Neural cell (in vitro differentiated cells): ENCODE data around the gene ELMO1. TPM values are rescaled to one million over a fixed set of nuclear protein-coding genes. Genes with fewer than 3 reads are reported as not detected.

Source experiments
- H2AFZ ChIP-seq: fragments of 200-600, 300-800 bp; sonication (generic), shearing (Covaris generic); 2 replicates; pipeline ENCODE4 v1.6.0; 2014; ENCODE audit warnings: low read depth, mild to moderate bottlenecking, antibody characterized with exemption, low read length, moderate library complexity
- H3F3A ChIP-seq: fragments of 200-600 bp; shearing (Covaris generic); 2 replicates; pipeline ENCODE4 v1.6.1; 2016; ENCODE audit warnings: mild to moderate bottlenecking, moderate library complexity, mixed read lengths, antibody characterized with exemption, low read length; ENCODE audit not compliant: insufficient read depth, poor library complexity, severe bottlenecking
- H3K27ac ChIP-seq: fragments of 200-600, 300-800 bp; sonication (generic), shearing (Covaris generic); 2 replicates; pipeline ENCODE4 v1.5.1; 2014; ENCODE audit warnings: mild to moderate bottlenecking, low read length, moderate library complexity
- H3K27me3 ChIP-seq: fragments of 300-800, 200-600 bp; sonication (generic), shearing (Covaris generic); 2 replicates; pipeline ENCODE4 v1.6.0; 2014; ENCODE audit warnings: mild to moderate bottlenecking, low read depth, low read length, moderate library complexity; ENCODE audit not compliant: insufficient read depth
- H3K36me3 ChIP-seq: fragments of 300-800, 200-600 bp; sonication (generic), shearing (Covaris generic); 2 replicates; pipeline ENCODE4 v1.5.1; 2014; ENCODE audit warnings: mild to moderate bottlenecking, antibody characterized with exemption, low read length, moderate library complexity; ENCODE audit not compliant: insufficient read depth
- H3K4me2 ChIP-seq: fragments of 300-800, 200-600 bp; sonication (generic), shearing (Covaris generic); 2 replicates; pipeline ENCODE4 v1.6.0; 2014; ENCODE audit warnings: mild to moderate bottlenecking, low read length
- H3K4me3 ChIP-seq: fragments of 300-800, 200-600 bp; sonication (generic), shearing (Covaris generic); 2 replicates; pipeline ENCODE4 v1.5.1; 2014; ENCODE audit warnings: mild to moderate bottlenecking, low read length, moderate library complexity
- H3K79me2 ChIP-seq: fragments of 200-600 bp; shearing (Covaris generic); replicated peaks from 2 replicates; pipeline ENCODE4 v1.6.0; 2014; ENCODE audit warnings: mild to moderate bottlenecking, low read length, moderate library complexity; ENCODE audit not compliant: insufficient read depth
- H3K9ac ChIP-seq: fragments of 300-800, 200-600 bp; sonication (generic), shearing (Covaris generic); 2 replicates; pipeline ENCODE4 v1.6.1; 2016; ENCODE audit warnings: mild to moderate bottlenecking, low read length, mixed read lengths
- H3K9me2 ChIP-seq: fragments of 200-600 bp; shearing (Covaris generic); 2 replicates; pipeline ENCODE4 v1.6.1; 2016; ENCODE audit warnings: mild to moderate bottlenecking, low read length, mixed read lengths; ENCODE audit not compliant: insufficient read depth
- H3K9me3 ChIP-seq: fragments of 200-600, 300-800 bp; sonication (generic), shearing (Covaris generic); 2 replicates; pipeline ENCODE4 v1.6.1; 2016; ENCODE audit warnings: mild to moderate bottlenecking, mixed run types, low read length, moderate library complexity, mixed read lengths
- H4K20me1 ChIP-seq: fragments of 200-600 bp; shearing (Covaris generic); 2 replicates; pipeline ENCODE4 v1.6.1; 2016; ENCODE audit warnings: mild to moderate bottlenecking, mixed run types; ENCODE audit not compliant: insufficient read depth
- CTCF ChIP-seq: fragments of 450-650 bp; IDR thresholded peaks from 2 replicates; pipeline ENCODE4 v1.5.1; 2014; ENCODE audit warnings: antibody characterized with exemption, mild to moderate bottlenecking, moderate library complexity; ENCODE audit not compliant: poor library complexity, severe bottlenecking
- EP300 ChIP-seq: fragments of 450-650 bp; conservative IDR thresholded peaks from 2 replicates; pipeline ENCODE4 v1.6.1; 2014; ENCODE audit warnings: antibody characterized with exemption, mild to moderate bottlenecking, moderate library complexity; ENCODE audit not compliant: poor library complexity, severe bottlenecking
- EZH2 ChIP-seq: fragments of 200-600, 300-800 bp; shearing (Covaris generic), sonication (generic); IDR thresholded peaks from 2 replicates; pipeline ENCODE4 v1.6.1; 2014; ENCODE audit warnings: antibody characterized with exemption, low read length, borderline replicate concordance, mild to moderate bottlenecking; ENCODE audit not compliant: insufficient read depth, poor library complexity, severe bottlenecking
- MXI1 ChIP-seq: fragments of 450-650 bp; conservative IDR thresholded peaks from 2 replicates; pipeline ENCODE4 v1.6.1; 2014; ENCODE audit warnings: antibody characterized with exemption, mild to moderate bottlenecking; ENCODE audit not compliant: poor library complexity, severe bottlenecking
- POLR2AphosphoS5 ChIP-seq: IDR thresholded peaks from 2 replicates; pipeline ENCODE4 v1.6.1; 2012
- RAD21 ChIP-seq: fragments of 450-650 bp; conservative IDR thresholded peaks from 2 replicates; pipeline ENCODE4 v1.6.1; 2014; ENCODE audit warnings: antibody characterized with exemption, mild to moderate bottlenecking, moderate library complexity
- REST ChIP-seq: IDR thresholded peaks from 2 replicates; pipeline ENCODE4 v1.6.1; 2012; ENCODE audit warnings: borderline replicate concordance
- SMC3 ChIP-seq: fragments of 450-650 bp; conservative IDR thresholded peaks from 2 replicates; pipeline ENCODE4 v1.6.1; 2014; ENCODE audit warnings: antibody characterized with exemption, mild to moderate bottlenecking, moderate library complexity; ENCODE audit not compliant: poor library complexity
- TAF1 ChIP-seq: IDR thresholded peaks from 2 replicates; pipeline ENCODE4 v1.6.1; 2012; ENCODE audit warnings: low read depth
- polyA plus RNA-seq: library from polyadenylated mRNA; depleted of rRNA; stranded (reverse); fragments of >200 nt; gene quantifications from 2 replicates; pipeline ENCODE4 v1.2.3, GENCODE V29; 2014

The ELMO1 gene
- polyA plus RNA-seq, 1 donor from 2014 or later = 12.2 TPM

- no peak overlapping the region for H3K9ac ChIP-seq
- H2AFZ ChIP-seq = peak overlapping the region; percentile 35
- H3K4me2 ChIP-seq = no peak overlapping the region
- no peaks in the 10 kb centered on the region for H4K20me1 ChIP-seq
- H3K4me3 ChIP-seq = peak overlapping the region; percentile 13
- no peaks in the 10 kb centered on the region for H3K27me3 ChIP-seq
- no peaks in the 10 kb centered on the region for H3K36me3 ChIP-seq
- TF ChIP-seq TAF1 (no peak), CTCF (no peak), REST (no peak), MXI1 (no peak), EP300 (no peak), RAD21 (no peak), SMC3 (no peak), POLR2AphosphoS5 (no peak), EZH2 (no peak)
- no peaks in the 10 kb centered on the region for H3K9me2 ChIP-seq
- H3K79me2 ChIP-seq = no peaks in the 10 kb centered on the region
- peak overlapping the region; percentile 38 for H3K27ac ChIP-seq
- H3F3A ChIP-seq = no peaks in the 10 kb centered on the region
- H3K9me3 ChIP-seq = no peaks in the 10 kb centered on the region
Measured at GRCh38 chr7:37248396-37248861, 200.2 kb downstream of the ELMO1 start.

- Histone ChIP-seq H3K4me3 (no peak overlapping the region), H3K27me3 (no peaks in the 10 kb centered on the region), H3K36me3 (no peaks in the 10 kb centered on the region), H3K79me2 (no peaks in the 10 kb centered on the region), H3K27ac (peak overlapping the region; percentile 38), H3K9me2 (no peaks in the 10 kb centered on the region), H3K4me2 (no peak overlapping the region), H3K9me3 (no peaks in the 10 kb centered on the region), H3K9ac (no peak overlapping the region), H4K20me1 (no peaks in the 10 kb centered on the region), H3F3A (no peaks in the 10 kb centered on the region), H2AFZ (no peak overlapping the region)
- no peak for TF ChIP-seq EP300
- TF ChIP-seq REST = no peak
- no peak for TF ChIP-seq POLR2AphosphoS5
- TF ChIP-seq EZH2 = no peak
- TF ChIP-seq MXI1 = no peak
- TF ChIP-seq SMC3 = no peak
- no peak for TF ChIP-seq CTCF
- TF ChIP-seq RAD21 = no peak
- no peak for TF ChIP-seq TAF1
Measured at GRCh38 chr7:37247861-37248260, 200.8 kb downstream of the ELMO1 start.
